RCC 7860 (cell line): ENCODE data around the gene ALX3.

Source experiments
- DNase-seq: peaks from one replicate; pipeline ENCODE4 v3.0.0-alpha.2; 2015; ENCODE audit warnings: low spot score
- FAIRE-seq: peaks from 2 replicates; lab custom pipeline; 2012; peaks lifted over from hg19 to GRCh38; lab: Jason Lieb, UNC

Gene ALX3

DNA sequence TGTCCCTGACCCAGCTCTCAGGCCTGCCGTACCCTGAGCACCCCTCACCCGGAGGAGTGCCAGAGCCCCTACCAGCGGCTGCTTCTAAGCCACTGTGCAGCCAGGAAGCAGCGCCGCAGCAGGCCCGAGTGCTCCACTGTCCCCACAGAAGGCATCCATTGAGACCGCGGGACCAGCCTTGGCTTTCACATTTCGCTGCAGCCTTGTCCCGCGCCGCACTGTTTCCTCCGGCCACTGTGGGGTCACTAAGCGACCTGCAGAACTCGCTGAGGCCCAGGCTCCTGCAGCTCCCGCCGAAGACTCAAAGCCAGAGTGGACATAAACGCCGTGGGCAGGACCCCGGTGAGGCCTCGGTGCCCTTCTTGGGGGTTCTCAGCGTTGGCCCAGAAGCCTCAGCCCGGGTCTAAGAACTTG lies 3.0 kb downstream of the ALX3 start:
- no peak for DNase-seq
- no peak for FAIRE-seq

DNA sequence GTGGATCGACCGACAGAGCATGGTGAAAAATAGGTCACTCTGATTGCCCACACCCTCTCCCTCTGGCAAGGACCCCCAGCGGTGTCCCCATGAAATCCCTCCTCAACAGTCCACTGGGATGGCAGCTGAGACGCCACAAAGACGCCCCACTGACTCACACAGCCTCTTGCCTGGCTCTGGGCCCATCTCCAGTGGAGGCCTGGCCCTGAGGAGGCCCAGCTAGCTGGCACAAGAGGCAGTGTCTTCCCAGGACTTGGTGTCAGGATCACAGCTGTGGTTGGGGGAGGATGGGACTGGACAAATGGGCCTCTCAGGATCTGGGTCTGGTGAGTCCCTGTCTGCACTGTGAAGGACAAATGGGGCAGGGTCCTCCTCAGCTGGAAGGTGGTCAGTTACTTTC lies 4.6 kb downstream of the ALX3 start:
- no peak for FAIRE-seq

DNA sequence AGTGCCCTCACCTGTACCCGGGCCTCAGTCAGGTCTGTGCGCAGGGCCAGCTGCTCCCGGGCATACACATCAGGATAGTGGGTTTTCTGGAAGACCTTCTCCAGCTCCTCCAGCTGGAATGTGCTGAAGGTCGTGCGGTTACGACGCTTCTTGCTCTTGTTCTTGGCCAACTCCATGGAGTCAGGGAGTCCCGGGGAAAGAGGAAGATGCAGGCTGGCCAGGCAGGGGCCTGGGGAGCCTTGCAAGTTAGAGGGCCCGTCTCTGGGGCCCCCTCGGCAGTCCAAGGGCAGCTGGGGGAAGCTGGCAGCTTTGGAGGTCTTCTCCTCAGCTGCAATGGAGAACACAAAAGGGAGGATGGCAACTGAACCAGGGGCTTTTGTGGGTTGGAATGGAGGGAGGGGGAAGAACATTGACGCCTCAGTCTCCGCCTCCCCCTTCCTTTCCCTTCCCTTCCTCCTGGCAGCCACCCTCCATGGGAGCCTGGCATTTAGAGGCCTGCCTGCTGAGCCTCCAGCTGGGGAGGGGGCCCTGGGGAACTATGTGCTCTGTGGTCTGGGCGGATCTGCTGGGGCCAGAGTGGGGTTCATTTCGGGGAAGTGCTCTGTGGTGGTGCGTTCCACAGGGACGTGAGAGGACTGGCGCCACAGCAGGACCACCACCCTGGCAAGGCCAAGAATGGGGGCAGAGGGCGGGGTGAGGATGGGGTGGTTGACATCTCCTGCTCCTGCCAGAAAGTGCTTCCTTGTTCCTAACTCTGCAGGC lies 5.7 kb downstream of the ALX3 start:
- DNase-seq (no peak), FAIRE-seq (no peak)

More for the DNA sequence above, 4.6 kb downstream of the ALX3 start:
- no peak for DNase-seq

- no peak for FAIRE-seq
- DNase-seq, result no peak
These were observed 6.7 kb downstream of the ALX3 start for GRCh38 chr1:110063781-110064180.

- FAIRE-seq (no peak), DNase-seq (no peak)
These were observed 7.9 kb downstream of the ALX3 start for GRCh38 chr1:110062612-110063011.

DNA sequence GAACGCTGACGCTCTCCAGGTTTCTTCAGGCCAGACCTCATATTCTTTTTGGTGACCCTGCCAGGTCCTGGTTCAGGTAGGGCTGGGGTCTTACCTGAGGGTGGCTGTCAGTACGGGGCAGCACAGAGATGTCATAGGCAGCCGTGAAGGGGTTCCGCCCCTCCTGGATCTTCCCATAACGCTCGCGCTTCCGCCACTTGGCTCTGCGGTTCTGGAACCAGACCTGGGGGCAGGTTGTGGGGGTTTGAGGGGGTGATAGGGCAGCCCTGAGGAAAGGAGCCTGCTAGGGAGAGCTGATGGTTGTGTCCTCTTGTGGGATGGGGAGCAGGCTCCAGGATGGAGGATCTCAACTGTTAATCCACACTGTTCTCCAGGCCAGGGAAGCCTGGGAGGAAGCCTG lies 9.1 kb downstream of the ALX3 start:
- FAIRE-seq, result no peak
- no peak for DNase-seq

DNA sequence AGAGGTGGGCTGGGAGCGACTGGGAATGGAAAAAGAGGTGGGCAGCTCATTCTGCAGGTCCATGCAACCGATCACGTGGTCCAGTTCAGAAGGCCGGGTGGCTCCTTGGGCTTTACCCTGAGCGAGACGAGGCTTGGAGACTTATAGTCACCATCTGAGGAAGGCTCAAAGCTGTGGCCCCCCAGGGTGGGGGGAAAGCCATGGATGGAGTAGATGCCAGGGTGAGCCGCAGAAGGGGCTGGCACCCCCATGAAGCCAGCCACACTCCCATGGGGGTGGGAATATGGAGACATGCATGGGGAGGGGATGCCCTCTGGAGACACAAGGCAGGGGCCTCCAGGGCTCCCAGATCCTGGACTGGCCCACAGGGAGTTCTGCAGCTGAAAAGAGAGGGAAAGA lies 9.8 kb downstream of the ALX3 start:
- DNase-seq (no peak), FAIRE-seq (no peak)

GRCh38 chr1:110060034-110060661 lies 10.3 kb downstream of the ALX3 start:
- DNase-seq, result peak; percentile 17
- FAIRE-seq, result no peak

GRCh38 chr1:110059133-110059863 lies 11.2 kb downstream of the ALX3 start:
- no peak for FAIRE-seq
- DNase-seq, result no peak

DNA sequence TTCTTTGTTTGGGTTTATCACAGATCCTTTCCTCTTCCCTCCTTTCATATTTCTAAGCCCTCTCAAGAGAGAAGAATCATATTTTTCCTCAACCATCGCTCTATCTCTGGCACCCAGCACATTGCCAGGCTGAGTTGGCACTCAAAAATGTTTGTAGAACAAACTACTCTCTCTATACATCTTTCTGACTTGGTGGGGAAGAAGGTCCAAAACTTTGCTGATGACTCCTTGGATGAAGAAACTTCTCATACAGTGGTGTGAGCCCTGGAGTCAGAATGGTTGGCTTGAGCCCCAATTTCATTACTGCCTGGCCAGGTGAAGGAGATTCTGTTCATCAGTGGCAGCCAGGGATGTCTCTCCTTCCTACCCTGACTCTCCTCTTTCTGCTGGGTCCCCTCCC lies 11.9 kb downstream of the ALX3 start:
- FAIRE-seq, result no peak
- no peak for DNase-seq

GRCh38 chr1:110057963-110058518 lies 12.4 kb downstream of the ALX3 start:
- DNase-seq (no peak), FAIRE-seq (no peak)

- DNase-seq (no peak), FAIRE-seq (no peak)
These were observed 13.7 kb downstream of the ALX3 start for GRCh38 chr1:110056776-110057175.

- no peak for FAIRE-seq
- DNase-seq, result no peak
These were observed 14.2 kb downstream of the ALX3 start for GRCh38 chr1:110056285-110056683.

- DNase-seq (no peak), FAIRE-seq (no peak)
These were observed 14.8 kb downstream of the ALX3 start for GRCh38 chr1:110055493-110056284.

DNA sequence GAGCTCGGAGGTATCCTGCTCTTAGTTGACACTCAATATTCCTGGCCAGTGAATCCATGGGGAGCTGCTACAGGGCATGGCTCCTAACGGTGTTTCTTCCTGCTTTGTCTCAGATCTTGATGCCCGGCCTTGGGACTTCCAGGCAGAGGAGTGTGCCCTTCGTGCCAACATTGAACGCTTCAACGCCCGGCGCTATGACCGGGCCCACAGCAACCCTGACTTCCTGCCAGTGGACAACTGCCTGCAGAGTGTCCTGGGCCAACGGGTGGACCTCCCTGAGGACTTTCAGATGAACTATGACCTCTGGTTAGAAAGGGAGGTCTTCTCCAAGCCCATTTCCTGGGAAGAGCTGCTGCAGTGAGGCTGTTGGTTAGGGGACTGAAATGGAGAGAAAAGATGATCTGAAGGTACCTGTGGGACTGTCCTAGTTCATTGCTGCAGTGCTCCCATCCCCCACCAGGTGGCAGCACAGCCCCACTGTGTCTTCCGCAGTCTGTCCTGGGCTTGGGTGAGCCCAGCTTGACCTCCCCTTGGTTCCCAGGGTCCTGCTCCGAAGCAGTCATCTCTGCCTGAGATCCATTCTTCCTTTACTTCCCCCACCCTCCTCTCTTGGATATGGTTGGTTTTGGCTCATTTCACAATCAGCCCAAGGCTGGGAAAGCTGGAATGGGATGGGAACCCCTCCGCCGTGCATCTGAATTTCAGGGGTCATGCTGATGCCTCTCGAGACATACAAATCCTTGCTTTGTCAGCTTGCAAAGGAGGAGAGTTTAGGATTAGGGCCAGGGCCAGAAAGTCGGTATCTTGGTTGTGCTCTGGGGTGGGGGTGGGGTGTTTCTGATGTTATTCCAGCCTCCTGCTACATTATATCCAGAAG lies 16.7 kb downstream of the ALX3 start:
- FAIRE-seq, result no peak
- DNase-seq, result peak; percentile 41

GRCh38 chr1:110051262-110051648 lies 19.2 kb downstream of the ALX3 start:
- FAIRE-seq (no peak), DNase-seq (no peak)

GRCh38 chr1:110050602-110051261 lies 19.7 kb downstream of the ALX3 start:
- DNase-seq (no peak), FAIRE-seq (no peak)

DNA sequence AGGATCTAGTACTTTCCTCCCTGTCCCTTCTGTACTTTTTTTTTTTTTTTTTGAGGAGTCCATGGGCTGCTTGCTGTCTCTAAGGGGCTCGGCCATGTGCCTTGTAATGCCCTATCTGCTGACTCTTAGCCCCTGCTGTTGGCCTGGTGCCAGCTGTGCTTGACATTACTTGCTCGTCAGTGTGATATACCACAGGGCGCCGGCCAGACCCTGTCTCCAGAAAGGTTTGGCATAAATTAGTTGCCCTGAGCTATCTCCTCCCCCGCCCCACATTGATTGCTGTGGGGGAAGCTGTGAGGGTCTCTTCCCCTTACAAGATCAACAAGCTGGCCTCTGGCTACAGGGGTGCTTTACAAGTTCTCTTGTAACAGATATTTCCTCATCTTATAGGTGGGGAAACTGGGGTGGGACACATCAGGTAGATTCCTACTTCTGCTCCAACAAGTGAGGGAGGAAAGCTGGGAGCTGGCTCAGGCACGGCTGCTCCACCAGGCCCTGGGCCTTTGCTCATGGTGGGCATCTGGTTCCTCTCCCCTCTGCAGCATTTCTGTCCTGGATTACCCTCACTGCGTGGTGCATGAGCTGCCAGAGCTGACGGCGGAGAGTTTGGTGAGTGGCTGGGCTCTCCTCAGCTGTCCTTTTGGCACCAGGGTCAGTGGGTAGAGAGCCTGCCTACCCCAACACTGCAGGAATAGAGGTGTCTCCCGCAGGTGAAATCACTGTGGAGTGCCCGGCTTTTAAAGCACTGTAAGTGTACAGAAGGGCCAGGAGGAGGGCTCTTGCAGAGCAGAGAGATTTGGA lies 20.5 kb downstream of the ALX3 start:
- FAIRE-seq (no peak), DNase-seq (no peak)
